HL-60/S4 treated with retinoic acid at 250 ng/mL for 4 days and 3 days (cell line): ENCODE measurements around the gene LPP.

Experiments
- in situ Hi-C: fragments of 300-500 bp; cut with MboI; formaldehyde crosslinking; loops from 2 replicates; pipeline ENCODE4 v1.7.0; 2022; ENCODE audit warnings: low sequenced_read_pairs

The LPP gene

GRCh38 chr3:188884299-188885043 lies 730.5 kb downstream of the LPP start:
- in situ Hi-C loops, result no loop called here

- in situ Hi-C loops, result no loop called here
These were observed 734.5 kb downstream of the LPP start for GRCh38 chr3:188888321-188889053.

GRCh38 chr3:188889054-188889491 lies 735.1 kb downstream of the LPP start:
- in situ Hi-C loops, result no loop called here

- in situ Hi-C loops, result no loop called here
These were observed 736.8 kb downstream of the LPP start for GRCh38 chr3:188890572-188891270.

GRCh38 chr3:188899881-188900280 lies 745.9 kb downstream of the LPP start:
- in situ Hi-C loops, result no loop called here

GRCh38 chr3:188900421-188900951 lies 746.5 kb downstream of the LPP start:
- in situ Hi-C loops, result no loop called here

- in situ Hi-C loops, result no loop called here
These were observed 747.2 kb downstream of the LPP start for GRCh38 chr3:188901126-188901525.

GRCh38 chr3:188901671-188902287 lies 747.8 kb downstream of the LPP start:
- in situ Hi-C loops, result no loop called here

GRCh38 chr3:188904670-188905069 lies 750.7 kb downstream of the LPP start:
- in situ Hi-C loops, result no loop called here

GRCh38 chr3:188905547-188905946 lies 751.6 kb downstream of the LPP start:
- in situ Hi-C loops, result no loop called here

GRCh38 chr3:188906236-188906635 lies 752.3 kb downstream of the LPP start:
- in situ Hi-C loops, result no loop called here

- in situ Hi-C loops, result no loop called here
These were observed 754.3 kb downstream of the LPP start for GRCh38 chr3:188908002-188908850.

- in situ Hi-C loops, result no loop called here
These were observed 757.3 kb downstream of the LPP start for GRCh38 chr3:188911026-188911850.

- in situ Hi-C loops, result no loop called here
These were observed 759.1 kb downstream of the LPP start for GRCh38 chr3:188913084-188913483.

- in situ Hi-C loops, result no loop called here
These were observed 760.6 kb downstream of the LPP start for GRCh38 chr3:188914552-188914951.

- in situ Hi-C loops, result no loop called here
These were observed 761.2 kb downstream of the LPP start for GRCh38 chr3:188915127-188915526.

- in situ Hi-C loops, result no loop called here
These were observed 763.0 kb downstream of the LPP start for GRCh38 chr3:188916934-188917401.

GRCh38 chr3:188918093-188918492 lies 764.1 kb downstream of the LPP start:
- in situ Hi-C loops, result no loop called here

GRCh38 chr3:188923671-188924070 lies 769.7 kb downstream of the LPP start:
- in situ Hi-C loops, result no loop called here
